Measurements from ENCODE around the gene CAMK2G.

The CAMK2G gene

DNA sequence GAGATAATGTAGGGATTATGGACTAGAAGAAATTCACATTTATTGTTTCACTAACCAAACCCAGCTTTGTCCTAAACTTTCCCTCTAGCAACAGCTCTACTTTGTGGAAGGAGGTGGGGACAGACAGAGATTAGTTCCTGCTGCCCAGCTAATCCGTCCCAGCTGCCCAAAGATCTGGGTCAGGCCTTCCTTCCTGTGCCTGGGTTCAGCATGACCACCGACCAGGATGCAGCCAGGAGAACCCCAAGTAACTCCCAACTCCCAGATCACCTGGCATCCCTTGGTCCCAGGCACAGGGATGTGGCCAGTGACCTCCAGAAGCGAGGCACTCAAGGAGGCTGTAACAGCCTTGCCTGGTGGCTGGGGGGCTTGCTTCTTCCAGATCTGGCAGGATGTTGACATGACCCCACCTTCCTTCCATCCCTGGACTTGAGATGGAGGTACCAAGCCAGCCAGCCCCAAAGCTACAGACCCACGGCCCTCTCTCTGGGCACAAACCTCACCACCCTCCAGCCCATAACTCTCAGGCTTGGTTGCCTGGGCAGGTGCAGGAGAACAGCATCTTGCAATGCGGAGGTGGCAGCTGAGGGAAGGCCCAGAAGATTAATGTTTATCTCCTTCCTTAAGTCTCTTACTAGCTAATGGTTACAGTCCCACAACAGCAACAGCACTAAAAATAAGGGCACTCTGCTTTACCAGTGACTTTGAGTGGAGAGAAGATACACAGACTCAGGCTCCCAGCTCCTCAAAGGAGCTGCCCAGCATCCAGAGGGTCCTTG is 11.1 kb downstream of the CAMK2G start:
- DNase-seq (ENCODE audit: low spot score) = no peak

DNA sequence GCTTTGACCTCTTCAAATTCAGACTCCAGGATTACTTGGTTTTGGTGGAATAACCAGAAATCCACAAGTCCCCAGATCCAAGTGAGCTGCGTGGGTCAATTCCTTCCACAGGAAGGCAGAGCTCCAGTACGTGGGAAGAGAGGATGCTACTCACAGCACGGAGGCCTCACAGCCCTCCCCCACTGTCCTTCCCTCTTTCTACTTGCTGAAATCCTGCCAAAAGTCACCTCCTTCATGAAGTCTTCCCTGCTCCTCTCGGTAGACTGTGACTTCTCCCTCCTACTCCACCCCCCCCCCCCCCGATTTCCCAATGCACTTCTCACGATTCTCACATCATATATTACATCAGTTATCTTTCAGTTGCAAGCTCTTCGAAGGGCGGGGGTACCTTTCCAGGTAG is 12.3 kb downstream of the CAMK2G start:
- no peak for DNase-seq (ENCODE audit: low spot score)

DNA sequence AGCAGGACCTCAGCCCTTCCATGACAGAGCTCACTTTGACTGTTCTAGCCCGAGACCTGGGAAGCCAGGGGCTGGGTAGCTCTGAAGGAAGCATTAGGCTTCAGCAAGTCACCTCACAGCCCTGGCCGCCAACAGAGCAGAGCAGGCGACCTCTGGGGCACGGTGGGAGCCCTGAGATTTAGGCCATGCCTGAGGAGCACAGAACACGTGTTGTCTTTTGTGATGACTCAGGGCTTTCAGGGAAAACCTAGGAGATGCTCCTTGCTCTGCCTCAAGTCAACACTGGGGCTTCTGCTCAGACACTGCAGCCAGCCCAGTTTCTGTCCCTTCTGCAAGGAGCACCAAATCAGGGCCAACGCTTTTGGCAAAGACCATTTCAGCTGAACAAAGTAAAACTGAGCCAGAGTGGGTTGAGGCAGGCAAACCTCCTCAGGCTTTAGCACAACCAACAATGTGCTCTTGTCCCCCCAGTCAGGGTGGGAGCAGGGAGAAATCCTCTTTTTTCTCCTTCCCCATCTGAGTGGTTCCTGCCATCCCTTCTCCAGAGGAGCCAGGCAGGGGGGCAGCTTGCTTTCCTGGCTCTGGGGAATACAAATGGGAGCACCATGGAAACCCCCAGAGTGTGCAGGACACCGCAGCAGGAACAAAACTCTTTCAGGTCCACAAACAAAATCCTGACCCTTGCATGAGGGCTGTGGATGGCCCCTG is 14.4 kb downstream of the CAMK2G start:
- peak; percentile 79 for DNase-seq (ENCODE audit: low spot score)

DNA sequence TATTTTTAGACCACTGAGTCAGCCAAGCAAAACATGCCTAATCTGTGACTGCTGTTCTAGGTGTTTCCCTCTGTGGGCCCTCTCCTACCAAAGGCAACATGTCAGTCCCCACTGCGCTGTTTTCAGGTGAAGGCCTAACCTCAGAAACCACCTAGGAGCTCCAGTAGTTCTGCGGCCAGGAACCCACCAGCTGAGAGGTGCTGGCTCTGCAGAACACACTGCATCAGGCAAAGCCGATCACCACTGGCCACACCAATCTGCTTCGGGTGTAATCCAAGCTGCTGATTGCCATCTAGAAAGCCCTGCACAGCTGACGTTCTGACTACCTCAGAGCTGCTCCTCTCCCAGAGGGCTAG is 14.9 kb downstream of the CAMK2G start:
- DNase-seq (ENCODE audit: low spot score) = no peak

DNA sequence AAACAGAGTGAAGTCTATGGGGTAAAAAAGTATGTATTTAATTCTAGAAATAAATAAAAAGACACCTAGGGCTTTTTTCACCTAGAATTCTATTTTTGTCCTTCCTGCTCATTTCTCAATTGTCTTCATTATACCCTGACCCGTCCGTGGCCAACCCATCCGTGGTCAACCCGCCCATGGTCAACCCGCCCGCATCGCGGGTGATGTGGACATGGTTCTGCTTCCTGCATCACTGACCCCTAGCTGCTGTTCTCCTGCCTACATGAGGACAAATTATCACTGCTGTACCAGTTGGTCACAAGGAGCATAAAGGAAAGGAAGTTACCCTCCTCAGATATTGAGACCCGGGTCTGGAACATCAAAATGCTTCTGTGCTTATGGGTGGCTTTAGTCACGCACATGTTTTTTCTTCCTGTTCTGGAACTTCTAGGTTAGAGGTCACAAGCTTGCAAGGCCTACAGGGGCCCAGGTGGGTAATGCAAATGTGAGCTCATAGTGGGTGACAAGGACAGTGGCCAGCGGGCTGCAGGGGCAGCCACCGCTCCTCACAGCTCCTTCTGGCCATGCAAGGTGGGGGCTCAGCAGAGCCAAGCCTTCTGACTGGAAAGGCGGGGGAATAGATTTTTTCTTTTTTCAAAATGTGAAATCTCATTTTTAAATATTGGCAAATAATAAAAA is 15.5 kb downstream of the CAMK2G start:
- no peak for DNase-seq (ENCODE audit: low spot score)

DNA sequence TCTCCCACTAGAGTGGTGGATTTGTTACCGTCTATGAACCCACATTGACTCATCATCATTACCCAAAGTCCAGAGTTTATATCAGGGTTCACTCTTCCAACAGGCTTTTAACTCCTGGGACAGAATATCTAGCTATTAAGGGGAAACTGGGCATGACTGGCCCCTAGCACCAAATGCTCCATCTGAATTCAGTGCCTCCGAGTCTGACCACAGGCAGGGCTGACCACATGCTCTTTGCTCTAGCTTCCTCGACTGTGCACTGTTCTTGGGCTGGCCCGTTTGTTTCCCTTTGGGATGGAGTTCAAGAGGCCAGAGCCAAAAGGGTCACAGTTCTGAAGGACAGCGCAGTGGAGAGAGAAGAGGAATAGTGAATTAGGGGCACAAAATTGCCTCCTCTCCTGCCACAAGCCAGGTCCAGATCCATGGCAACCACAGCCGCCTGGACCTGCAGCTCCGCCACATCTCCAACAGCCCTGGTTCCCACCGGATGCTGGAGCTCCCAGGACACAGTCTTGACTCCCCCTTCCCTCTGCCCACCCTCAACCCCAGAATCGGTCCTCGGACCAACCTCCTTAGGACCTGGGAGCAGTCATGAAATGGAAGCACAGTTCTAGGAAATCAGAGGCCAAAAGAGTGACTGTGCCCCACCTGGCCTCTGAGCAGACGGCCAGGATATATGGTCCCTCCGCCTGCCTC is 16.2 kb downstream of the CAMK2G start:
- DNase-seq (ENCODE audit: low spot score) = peak; percentile 40

- DNase-seq (ENCODE audit: low spot score) = no peak
Measured at GRCh38 chr10:73857446-73857845, 16.9 kb downstream of the CAMK2G start.

GRCh38 chr10:73856261-73856660 is 18.1 kb downstream of the CAMK2G start:
- DNase-seq (ENCODE audit: low spot score) = no peak

GRCh38 chr10:73855413-73855812 is 18.9 kb downstream of the CAMK2G start:
- DNase-seq (ENCODE audit: low spot score) = no peak

- no peak for DNase-seq (ENCODE audit: low spot score)
Measured at GRCh38 chr10:73854310-73854709, 20.0 kb downstream of the CAMK2G start.

GRCh38 chr10:73853196-73853595 is 21.2 kb downstream of the CAMK2G start:
- DNase-seq (ENCODE audit: low spot score) = no peak

- DNase-seq (ENCODE audit: low spot score) = no peak
Measured at GRCh38 chr10:73850863-73851461, 23.4 kb downstream of the CAMK2G start.

DNA sequence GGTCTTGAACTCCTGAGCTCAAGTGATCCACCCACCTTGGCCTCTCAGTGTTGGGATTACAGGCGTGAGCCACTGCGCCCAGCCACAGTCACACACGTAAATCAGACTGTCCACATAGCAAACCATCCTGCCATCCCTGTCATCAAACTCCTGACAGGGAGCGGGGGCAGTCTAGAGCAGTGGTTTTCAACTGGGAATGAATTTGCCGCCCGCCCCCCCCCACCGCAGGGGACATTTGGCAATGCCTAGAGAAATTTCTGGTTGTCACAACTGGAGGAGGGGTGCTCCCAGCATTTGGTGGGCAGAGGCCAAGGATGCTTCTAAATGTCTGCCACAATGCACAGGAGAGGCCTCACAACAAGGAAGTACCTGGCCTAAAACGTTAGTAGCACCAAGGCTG is 24.1 kb downstream of the CAMK2G start:
- no peak for DNase-seq (ENCODE audit: low spot score)

DNA sequence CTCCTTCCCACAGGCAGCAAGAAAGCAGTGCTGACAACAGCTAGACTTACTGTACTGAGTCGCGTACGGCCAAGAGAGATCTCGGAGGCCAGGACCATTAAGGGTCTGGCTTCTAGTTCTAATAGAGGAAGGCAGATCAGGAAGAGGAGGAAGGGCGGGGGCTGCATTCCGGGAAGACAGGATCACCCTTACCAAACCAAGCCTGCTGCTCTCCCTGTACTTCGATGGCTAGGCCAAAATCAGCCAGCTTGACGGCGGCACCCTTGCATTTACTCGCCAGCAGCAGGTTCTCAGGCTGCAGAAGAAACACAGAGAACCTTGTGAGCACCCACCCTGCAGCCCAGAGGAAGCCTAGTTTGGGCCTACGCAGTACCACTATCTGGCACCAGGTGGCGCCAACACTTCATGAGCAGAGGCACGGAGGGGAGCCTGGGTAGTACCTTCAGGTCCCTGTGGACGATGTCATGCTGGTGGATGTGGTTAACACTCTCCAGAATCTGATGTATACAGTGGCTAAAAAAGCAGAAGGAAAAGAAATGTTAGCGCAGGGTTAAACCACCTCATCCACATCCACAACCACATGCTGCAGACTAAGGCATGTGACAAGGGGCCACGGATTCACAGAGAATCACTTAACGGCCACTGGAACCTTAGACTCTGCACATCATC is 25.4 kb downstream of the CAMK2G start:
- DNase-seq (ENCODE audit: low spot score) = peak; percentile 68

- no peak for DNase-seq (ENCODE audit: low spot score)
Measured at GRCh38 chr10:73847031-73847430, 27.3 kb downstream of the CAMK2G start.

DNA sequence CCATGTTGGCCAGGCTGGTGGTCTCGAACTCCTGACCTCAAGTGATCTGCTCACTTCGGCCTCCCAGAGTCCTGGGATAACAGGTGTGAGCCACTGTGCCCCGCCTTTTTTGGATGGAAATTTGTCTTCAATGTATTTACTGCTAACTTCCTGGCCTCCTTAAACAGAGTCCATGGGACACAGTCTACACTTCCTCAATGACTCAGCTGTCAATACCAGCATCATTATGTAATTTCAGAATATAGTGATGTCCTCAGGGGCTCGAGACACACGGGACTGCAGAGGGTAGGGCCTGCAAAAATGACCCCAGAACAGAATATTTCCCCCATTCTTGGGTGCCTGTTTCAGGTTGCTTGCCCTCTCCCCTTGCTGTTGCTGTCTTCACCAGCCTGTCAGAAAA is 31.1 kb downstream of the CAMK2G start:
- no peak for DNase-seq (ENCODE audit: low spot score)

DNA sequence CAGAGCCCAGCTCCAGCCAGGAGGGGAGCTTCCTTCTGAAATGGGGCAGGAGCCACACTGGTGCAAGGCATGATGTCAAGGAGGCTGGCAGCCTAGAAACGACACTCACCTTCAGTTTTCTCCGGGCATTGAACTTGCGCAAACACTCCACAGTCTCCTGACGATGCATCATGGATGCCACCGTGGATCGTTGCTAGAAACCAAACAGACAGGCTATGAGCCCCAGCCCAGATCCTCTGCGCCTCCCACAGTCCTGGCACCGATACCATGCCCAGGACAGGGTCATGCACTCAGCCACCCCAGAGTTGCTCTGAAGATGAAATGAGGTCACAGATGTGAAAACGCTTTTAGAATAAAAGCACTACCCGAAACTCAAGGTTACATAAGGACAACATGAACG is 32.0 kb downstream of the CAMK2G start:
- no peak for DNase-seq (ENCODE audit: low spot score)

DNA sequence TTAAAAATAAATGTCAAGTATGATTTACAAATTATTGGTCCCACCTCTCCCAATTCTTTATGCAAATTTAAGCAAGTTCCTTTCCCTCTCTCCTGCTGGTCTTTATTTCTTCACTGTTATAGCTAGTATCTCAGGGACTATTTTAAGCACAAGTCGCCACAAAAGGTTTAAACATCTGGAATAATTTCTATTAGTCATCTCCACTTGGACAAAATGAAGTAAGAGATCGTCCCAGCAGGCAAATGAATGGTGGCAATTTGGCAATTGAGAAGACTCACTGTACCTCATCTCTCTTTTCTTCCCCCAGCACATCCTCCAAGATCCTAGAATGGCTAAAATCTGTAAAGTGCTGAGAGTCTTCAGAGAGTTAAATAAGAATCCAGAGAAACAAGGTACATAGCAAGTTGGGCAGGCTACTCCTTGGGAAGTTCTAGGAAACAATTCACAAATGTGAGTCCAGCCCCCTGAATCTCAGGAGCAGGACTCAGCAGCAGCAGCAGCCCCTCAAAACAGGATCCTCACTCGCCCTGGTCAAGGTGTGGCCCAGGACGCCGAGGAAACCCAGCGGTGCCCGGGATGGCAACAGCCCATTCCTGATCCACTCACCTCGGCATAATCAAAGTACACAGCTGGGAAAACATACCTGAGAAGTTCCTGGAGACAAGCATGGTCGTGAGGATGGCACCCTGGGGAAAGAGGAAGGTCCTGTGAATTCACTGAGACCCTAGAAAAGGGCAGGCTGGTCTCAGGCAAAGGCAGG is 32.6 kb downstream of the CAMK2G start:
- no peak for DNase-seq (ENCODE audit: low spot score)

DNA sequence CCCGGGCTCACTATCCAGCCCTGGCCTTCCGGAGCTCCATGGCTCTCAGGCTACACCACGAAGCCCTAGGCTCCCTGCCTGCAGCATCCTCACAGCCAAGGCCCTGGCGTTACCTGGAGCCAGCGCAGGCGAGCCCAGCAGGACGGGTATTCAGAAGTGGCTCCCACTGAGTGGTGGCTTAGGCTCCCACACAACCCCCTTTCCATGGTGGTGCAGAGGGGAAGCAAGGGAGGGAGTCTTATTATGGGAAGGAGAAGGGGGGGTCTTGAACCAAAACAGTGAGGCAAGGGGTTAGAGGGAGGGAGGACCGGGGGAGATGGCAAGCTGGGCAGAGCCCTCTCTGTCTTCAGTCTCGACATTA is 33.3 kb downstream of the CAMK2G start:
- no peak for DNase-seq (ENCODE audit: low spot score)

- DNase-seq (ENCODE audit: low spot score) = no peak
Measured at GRCh38 chr10:73840403-73841060, 33.8 kb downstream of the CAMK2G start.

- DNase-seq (ENCODE audit: low spot score) = no peak
Measured at GRCh38 chr10:73840056-73840402, 34.3 kb downstream of the CAMK2G start.

Measured in globus pallidus (tissue), 1 donor.